ENCODE results near the gene HMGCL.
A peak's percentile ranks its signal among the peaks of the same experiment; 100 is the strongest.
"Not testable (repeated sequence)": the region's sequence is repeated elsewhere in the genome, so short reads cannot be mapped to it uniquely, and the experiment has no call there.

HMGCL gene

GRCh38 chr1:23826590-23826989 lies 1.4 kb upstream of the HMGCL start:
- not testable (repeated sequence) for DNase-seq (ENCODE audit: low read depth)

- no peak for DNase-seq (ENCODE audit: low read depth)
These were observed 713 bp upstream of the HMGCL start for GRCh38 chr1:23825762-23826522.

- no peak for DNase-seq (ENCODE audit: low read depth)
These were observed 536 bp downstream of the HMGCL start for GRCh38 chr1:23824711-23825075.

GRCh38 chr1:23823767-23824166 lies 1.5 kb downstream of the HMGCL start:
- no peak for DNase-seq (ENCODE audit: low read depth)

GRCh38 chr1:23817633-23818032 lies 7.6 kb downstream of the HMGCL start:
- no peak for DNase-seq (ENCODE audit: low read depth)

- DNase-seq (ENCODE audit: low read depth), result no peak
These were observed 8.3 kb downstream of the HMGCL start for GRCh38 chr1:23816906-23817305.

- no peak for DNase-seq (ENCODE audit: low read depth)
These were observed 8.9 kb downstream of the HMGCL start for GRCh38 chr1:23816361-23816760.

GRCh38 chr1:23814016-23814415 lies 11.2 kb downstream of the HMGCL start:
- no peak for DNase-seq (ENCODE audit: low read depth)

GRCh38 chr1:23810818-23811540 lies 14.2 kb downstream of the HMGCL start:
- DNase-seq (ENCODE audit: low read depth), result no peak

GRCh38 chr1:23809751-23810171 lies 15.5 kb downstream of the HMGCL start:
- peak; percentile 51 for DNase-seq (ENCODE audit: low read depth)

GRCh38 chr1:23807453-23807852 lies 17.8 kb downstream of the HMGCL start:
- DNase-seq (ENCODE audit: low read depth), result no peak

GRCh38 chr1:23806280-23806679 lies 18.9 kb downstream of the HMGCL start:
- DNase-seq (ENCODE audit: low read depth), result no peak

GRCh38 chr1:23805025-23805424 lies 20.2 kb downstream of the HMGCL start:
- DNase-seq (ENCODE audit: low read depth), result no peak

GRCh38 chr1:23804183-23804835 lies 20.9 kb downstream of the HMGCL start:
- no peak for DNase-seq (ENCODE audit: low read depth)

- DNase-seq (ENCODE audit: low read depth), result no peak
These were observed 21.6 kb downstream of the HMGCL start for GRCh38 chr1:23803674-23804073.

- not testable (repeated sequence) for DNase-seq (ENCODE audit: low read depth)
These were observed 22.4 kb downstream of the HMGCL start for GRCh38 chr1:23802809-23803342.

GRCh38 chr1:23801876-23802275 lies 23.4 kb downstream of the HMGCL start:
- DNase-seq (ENCODE audit: low read depth), result no peak

GRCh38 chr1:23801338-23801748 lies 23.9 kb downstream of the HMGCL start:
- DNase-seq (ENCODE audit: low read depth), result no peak

GRCh38 chr1:23800400-23801337 lies 24.6 kb downstream of the HMGCL start, which contains the start of gene GALE:
Gene GALE, minus strand, starts transcription at chr1:23800754. Its CDS starts 1,747 bp downstream, at chr1:23799007.
- peak; percentile 94 for DNase-seq (ENCODE audit: low read depth)

GRCh38 chr1:23799570-23800399 lies 25.4 kb downstream of the HMGCL start:
- peak; percentile 43 for DNase-seq (ENCODE audit: low read depth)

GRCh38 chr1:23799255-23799569 lies 26.0 kb downstream of the HMGCL start:
- DNase-seq (ENCODE audit: low read depth), result no peak
